ENCODE results near the gene REXO2. TPM values are rescaled to one million over a fixed set of nuclear protein-coding genes. Genes with fewer than 3 reads are reported as not detected.

The REXO2 gene
- total and polyA plus RNA-seq, 10 donors = 46.4 to 118 (median 74.2) TPM

DNA sequence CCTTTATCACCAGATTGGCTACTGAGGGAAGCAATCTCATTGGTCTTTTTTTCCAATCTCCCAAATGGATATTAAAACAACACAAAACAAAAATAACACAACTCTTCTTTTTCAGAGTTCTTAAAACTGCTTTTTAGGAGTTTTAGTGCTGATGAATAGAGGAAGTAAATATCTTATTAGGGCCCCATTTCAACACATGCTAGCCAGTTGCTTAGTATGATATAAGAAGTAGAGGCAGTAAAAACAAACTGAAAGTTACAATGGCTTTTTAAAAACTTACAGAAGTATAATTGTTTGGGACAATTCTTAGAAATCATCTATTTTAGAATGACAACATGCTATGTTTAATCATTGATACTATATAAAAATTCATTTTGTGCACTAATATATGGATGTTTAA lies 42.4 kb upstream of the REXO2 start:
- no peak overlapping the region for H3K4me3 ChIP-seq
- H3K4me1 ChIP-seq = peaks cover 0 to 42% (median 34%) of the 10 kb centered on the region in 6 donors
- H3K27me3 ChIP-seq (replicated peaks in 1 of 7) = no peaks in the 10 kb centered on the region
- H3K36me3 ChIP-seq = no peaks in the 10 kb centered on the region
- intact Hi-C loops (cut with DNase I; ENCODE audit: low total_unique reads) = no loop called here
- no peaks in the 10 kb centered on the region for H3K9me3 ChIP-seq
- DNase-seq = no peak
- peak overlapping the region in 1 of 8 donors; percentile 98 for H3K27ac ChIP-seq
- TF ChIP-seq, protein P1, sequence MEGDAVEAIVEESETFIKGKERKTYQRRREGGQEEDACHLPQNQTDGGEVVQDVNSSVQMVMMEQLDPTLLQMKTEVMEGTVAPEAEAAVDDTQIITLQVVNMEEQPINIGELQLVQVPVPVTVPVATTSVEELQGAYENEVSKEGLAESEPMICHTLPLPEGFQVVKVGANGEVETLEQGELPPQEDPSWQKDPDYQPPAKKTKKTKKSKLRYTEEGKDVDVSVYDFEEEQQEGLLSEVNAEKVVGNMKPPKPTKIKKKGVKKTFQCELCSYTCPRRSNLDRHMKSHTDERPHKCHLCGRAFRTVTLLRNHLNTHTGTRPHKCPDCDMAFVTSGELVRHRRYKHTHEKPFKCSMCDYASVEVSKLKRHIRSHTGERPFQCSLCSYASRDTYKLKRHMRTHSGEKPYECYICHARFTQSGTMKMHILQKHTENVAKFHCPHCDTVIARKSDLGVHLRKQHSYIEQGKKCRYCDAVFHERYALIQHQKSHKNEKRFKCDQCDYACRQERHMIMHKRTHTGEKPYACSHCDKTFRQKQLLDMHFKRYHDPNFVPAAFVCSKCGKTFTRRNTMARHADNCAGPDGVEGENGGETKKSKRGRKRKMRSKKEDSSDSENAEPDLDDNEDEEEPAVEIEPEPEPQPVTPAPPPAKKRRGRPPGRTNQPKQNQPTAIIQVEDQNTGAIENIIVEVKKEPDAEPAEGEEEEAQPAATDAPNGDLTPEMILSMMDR (IDR thresholded peaks at IDR 0.05 in 8 of 11, conservative IDR thresholded peaks at IDR 0.05 in 3 of 11) = no peak
- TF ChIP-seq POLR2AphosphoS5 (IDR thresholded peaks at IDR 0.05) = no peak
- no peak for TF ChIP-seq POLR2A (IDR thresholded peaks at IDR 0.05)

DNA sequence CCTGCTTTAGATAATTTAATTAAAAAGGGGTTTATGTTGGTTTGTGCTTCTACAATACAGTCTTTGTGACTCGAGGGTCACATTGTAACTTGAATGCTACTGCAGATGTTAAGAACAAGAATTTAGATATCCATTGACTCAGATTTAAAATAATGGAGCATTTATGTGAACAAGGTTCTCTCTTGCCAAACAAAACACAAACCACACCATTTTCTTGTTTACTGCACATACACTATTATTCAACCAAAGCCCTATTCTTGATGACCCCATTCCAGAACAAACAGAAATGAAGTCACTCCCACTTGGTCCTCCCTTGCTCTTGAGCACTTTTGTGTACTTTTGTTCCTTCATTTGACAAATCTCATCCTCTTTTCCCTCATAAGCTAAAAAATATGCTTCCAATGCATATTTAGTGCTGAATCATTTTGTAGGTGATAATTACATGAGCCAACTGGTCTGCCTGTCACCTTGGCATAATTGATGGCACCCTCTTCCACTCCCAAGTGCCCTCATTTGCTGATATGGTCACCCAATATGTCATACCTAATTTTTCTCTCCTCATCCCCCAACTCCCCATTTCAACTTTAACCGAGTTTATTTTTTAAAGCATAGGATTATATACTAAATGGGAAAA lies 41.8 kb upstream of the REXO2 start:
- peak overlapping the region in 2 of 8 donors; percentile 98 to 99 for H3K27ac ChIP-seq
- no peaks in the 10 kb centered on the region for H3K27me3 ChIP-seq (replicated peaks in 1 of 7)
- H3K9me3 ChIP-seq = no peaks in the 10 kb centered on the region
- TF ChIP-seq POLR2AphosphoS5 (IDR thresholded peaks at IDR 0.05) = no peak
- intact Hi-C loops (cut with DNase I; ENCODE audit: low total_unique reads) = no loop called here
- peaks cover 0 to under 1% (median 0%) of the 10 kb centered on the region in 6 donors for H3K36me3 ChIP-seq
- 82 to 88% (median 86%) methylated on average over 2 of the region's 2 CpGs for WGBS, 5 donors
- DNase-seq = no peak
- peaks cover 0 to 47% (median 39%) of the 10 kb centered on the region in 6 donors for H3K4me1 ChIP-seq
- no peak overlapping the region for H3K4me3 ChIP-seq

DNA sequence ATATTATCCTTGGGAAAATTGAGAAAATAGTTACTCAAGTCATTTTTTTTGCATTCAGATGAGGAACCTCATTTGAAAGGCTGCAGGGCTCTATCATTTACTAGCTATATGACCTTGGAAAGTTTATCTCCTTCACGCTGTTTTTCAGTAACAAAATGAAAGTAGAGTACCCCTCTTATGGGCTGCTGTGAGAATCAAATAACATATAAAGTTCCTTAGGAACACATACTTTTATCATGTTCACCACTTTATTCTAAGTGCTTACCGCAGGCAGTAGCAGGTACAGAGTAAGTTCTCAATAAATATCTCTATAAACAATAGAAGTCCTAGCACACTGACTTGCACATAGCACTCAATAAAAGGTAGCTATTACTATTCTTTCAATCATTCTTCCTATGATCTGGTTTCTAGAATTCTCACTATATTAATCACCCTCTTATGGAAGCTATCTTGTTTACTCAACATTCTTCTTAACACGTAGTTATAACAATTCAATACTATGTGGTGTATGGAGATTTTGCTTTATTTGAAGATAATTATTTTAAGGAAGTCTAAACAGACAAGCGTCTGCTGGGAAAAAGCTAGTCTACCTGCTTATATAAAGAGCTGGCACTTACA lies 40.9 kb upstream of the REXO2 start:
- Histone ChIP-seq H3K4me1 (peaks cover 0 to 57% (median 48%) of the 10 kb centered on the region in 6 donors), H3K4me3 (peak overlapping the region in 2 of 8 donors; percentile 55 to 77), H3K27me3 (replicated peaks in 1 of 7) (no peaks in the 10 kb centered on the region), H3K9me3 (no peaks in the 10 kb centered on the region), H3K27ac (peak overlapping the region in 7 of 8 donors; percentile 9 to 99 (median 98)), H3K36me3 (peaks cover 0 to 10% (median 3%) of the 10 kb centered on the region in 6 donors)
- DNase-seq = no peak
- TF ChIP-seq POLR2A (IDR thresholded peaks at IDR 0.05) = no peak
- intact Hi-C loops (cut with DNase I; ENCODE audit: low total_unique reads) = no loop called here
- 78 to 86% (median 82%) methylated on average over 4 of the region's 4 CpGs for WGBS, 5 donors

DNA sequence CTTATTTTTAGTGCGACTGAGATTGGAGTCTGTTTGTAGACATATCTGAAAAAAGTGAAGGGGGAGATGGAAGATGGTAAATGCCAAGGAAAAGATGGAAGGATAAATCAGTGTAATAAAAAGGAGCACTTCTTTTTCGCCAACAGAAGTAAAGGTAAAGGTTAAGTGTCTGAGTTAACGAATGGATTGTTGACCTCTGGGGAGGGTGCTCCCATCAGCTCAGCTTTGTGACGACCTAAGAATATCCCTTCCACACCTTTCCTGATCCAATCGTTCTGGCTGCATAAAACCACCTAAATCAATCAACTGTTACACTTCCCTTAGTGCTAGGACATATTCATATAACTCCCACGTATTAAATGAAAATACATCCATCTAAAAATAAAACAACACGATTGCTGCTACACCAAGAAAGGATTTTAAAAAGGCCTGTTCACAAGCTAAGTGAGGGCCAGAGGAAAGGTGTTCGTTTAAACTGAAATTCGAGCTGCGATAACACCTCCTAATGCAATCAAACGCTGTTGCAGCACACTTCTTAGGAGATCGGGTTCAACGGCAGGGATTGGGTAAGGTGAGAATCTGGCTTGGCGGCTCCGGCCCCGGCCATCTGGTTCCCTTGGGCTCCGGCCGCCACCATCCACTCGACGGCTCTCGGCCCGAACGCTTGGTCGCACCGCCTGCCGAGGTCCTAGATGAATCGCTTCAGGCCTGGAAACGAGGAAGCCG lies 39.6 kb upstream of the REXO2 start:
- Histone ChIP-seq H3K4me3 (peak overlapping the region; percentile 45 to 77 (median 56)), H3K36me3 (peaks cover 0 to 22% (median 3%) of the 10 kb centered on the region in 6 donors), H3K27ac (peak overlapping the region; percentile 94 to 99 (median 98)), H3K4me1 (peaks cover 0 to 69% (median 58%) of the 10 kb centered on the region in 6 donors), H3K9me3 (no peaks in the 10 kb centered on the region), H3K27me3 (replicated peaks in 1 of 7) (no peaks in the 10 kb centered on the region)
- 4 to 5% (median 5%) methylated on average over 25 to 29 of the region's 29 CpGs for WGBS, 5 donors
- TF ChIP-seq, protein P1 (IDR thresholded peaks at IDR 0.05 in 8 of 11, conservative IDR thresholded peaks at IDR 0.05 in 3 of 11) = no peak
- TF ChIP-seq POLR2AphosphoS5 (IDR thresholded peaks at IDR 0.05) = no peak
- intact Hi-C loops (cut with DNase I; ENCODE audit: low total_unique reads) = no loop called here
- no peak for DNase-seq

All from spleen (tissue), 11 donors.